ENCODE results near the gene ZNF723.
"Not testable (repeated sequence)": the region's sequence is repeated elsewhere in the genome, so short reads cannot be mapped to it uniquely, and the experiment has no call there.

Gene ZNF723

GRCh38 chr19:22832031-22832762, at the start of gene ZNF723:
Gene ZNF723 (plus strand): TSS chr19:22832291. CDS start chr19:22832380, 89 bp downstream.
- DNase-seq = peak in 1 of 2 donors; percentile 1

DNA sequence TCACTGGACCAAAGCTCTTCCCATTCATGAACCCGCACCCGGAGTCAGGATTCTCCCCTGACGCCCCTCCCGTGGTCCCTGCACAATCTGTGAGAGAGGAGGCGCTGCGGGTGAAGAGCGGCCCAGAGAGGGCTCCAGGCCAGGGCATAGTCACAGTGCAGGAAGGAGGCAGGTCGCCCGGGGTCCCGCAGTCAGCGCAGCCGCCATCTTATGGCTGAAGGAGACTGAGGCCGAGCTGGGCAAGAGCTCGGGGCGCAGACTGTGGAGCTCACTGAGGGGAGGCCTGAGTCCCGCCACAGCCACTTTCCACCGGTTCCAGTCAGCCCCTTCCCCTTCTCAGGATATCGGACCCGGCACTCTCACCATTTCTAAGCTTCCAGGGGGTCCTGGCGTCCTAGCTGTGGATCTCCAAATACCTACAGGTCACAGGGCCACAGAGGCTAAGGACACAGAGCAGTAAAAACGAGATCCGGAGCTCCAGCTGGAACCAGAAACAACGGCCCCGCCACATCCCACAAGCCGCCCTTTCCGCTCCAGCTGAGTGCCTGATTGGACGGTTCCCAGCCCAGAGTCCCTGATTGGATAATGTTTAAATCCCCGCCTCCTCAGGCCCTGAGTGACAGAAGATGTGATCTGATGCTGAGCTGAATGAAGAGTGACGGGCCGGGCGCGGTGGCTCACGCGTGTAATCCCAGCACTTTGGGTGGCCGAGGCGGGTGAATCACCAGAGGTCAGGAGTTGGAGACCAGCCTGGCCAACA, 48.3 kb upstream of the ZNF723 start, which contains the start of gene ZNF99:
ZNF99 (minus strand) TSS at position 501 of the 760 bp plus-strand sequence; CDS start at position 366, 135 bp downstream.
- no peak for DNase-seq

DNA sequence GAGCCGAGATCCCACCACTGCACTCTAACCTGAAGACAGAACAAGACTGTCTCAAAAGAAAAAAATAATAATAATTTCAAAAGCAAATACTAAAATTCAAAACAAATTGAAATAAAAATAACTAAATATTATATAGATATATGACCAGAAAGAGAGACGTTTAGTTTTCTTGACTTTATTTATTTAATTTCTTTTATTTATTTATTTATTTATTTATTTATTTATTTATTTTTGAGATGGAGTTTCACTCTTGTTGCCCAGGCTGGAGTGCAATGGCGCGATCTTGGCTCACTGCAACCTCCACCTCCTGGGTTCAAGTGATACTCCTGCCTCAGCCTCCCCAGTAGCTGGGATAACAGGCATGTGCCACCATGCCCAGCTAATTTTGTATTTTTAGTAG, 39.2 kb upstream of the ZNF723 start:
- DNase-seq = not testable (repeated sequence)

DNA sequence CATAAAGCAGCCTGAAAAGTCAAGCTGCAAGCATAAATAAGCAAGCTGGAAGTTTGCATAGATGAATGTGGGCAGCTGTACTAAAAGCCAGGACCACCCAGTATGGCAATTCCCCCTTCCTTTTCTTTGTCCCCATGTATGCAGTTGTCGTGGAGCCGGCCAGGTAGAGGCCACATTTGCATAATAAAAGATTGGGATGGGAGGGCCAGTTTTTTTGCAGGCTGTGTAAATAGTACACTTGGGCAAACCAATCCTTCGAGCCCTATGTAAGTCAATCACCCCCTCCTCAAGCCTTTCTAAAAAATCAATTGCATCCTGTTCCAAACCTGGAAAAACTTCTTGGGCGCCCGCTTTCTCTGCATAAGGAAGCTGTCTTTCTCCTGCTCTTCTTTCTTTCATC, 35.1 kb upstream of the ZNF723 start:
- DNase-seq = no peak

DNA sequence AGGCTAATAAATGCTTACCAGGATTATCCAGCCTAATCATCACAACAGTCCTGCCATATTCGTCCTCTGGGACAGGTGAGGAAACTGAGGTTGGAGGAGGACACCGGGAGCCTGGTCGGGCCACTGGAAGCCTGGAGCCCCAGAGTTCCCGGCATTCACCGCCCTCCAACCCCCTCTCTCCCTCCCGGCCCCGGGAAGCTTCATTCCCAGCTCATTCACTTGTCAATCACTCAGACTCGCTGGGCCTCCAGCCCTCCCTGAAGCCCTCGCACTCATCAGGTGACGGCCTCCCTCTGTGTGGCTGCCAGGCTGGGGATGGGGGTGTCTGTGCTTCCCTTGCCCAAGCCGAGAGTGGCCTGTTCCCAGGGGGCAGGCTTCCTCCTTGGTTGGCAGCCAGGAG, 25.7 kb upstream of the ZNF723 start:
- DNase-seq = no peak

DNA sequence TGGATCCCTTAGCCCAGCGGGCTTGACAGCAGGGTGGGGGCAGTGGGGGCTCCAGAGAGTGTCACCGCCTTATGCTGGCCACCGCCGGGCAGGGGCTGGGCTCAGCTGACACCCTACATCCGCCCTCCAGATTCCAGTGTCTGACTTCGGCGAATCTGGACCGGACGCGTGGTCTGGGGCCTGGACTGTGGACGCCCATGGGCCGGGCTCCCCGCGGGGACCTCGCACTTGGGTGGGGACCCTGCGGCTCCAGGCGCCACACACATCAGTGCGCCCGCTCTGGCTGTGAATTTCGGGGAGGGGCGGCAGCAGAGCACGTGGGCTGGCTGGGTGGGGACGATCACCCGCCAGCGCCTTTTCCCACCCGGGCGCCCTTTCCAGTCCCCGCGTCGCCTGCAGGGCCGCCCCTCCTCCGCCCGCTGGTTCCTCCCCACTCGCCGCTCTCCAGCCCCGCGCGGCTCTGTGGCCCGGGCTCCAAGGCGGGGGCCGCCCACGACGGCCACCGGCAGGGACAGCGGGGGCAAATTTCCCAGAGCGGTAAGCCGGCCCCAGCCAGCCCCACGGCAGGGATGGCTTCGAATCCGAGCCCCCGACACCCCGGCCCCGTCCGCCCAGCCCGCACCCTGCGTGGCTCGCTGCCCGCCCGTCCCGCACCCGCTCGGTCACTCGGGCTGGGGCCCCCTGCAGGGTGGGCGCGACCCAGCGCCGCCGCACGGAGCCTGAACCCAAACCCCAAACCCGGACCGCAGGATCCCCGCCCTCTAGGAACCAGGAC, 24.8 kb upstream of the ZNF723 start:
- no peak for DNase-seq

- no peak for DNase-seq
Observed at GRCh38 chr19:22814124-22814523, 18.0 kb upstream of the ZNF723 start.

DNA sequence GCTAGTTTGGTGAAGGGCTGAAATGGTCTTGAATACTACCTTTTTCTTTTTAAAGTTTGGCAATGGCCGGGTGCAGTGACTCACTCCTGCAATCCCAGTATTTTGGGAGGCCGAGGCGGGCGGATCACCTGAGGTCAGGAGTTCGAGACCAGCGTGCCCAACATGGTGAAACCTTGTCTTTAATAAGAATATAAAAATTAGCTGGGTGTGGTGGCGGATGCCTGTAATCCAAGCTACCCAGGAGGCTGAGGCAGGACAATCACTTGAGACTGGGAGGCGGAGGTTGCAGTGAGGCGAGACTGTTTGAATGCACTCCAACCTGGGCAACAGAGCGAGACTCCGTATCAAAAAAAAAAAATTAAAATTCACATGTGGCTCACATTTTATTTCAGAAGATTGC, 880 bp upstream of the ZNF723 start:
- no peak for DNase-seq

- not testable (repeated sequence) for DNase-seq
Observed at GRCh38 chr19:22857713-22858320, 25.7 kb downstream of the ZNF723 start.

GRCh38 chr19:22882797-22883196, 50.7 kb downstream of the ZNF723 start:
- DNase-seq = no peak

DNA sequence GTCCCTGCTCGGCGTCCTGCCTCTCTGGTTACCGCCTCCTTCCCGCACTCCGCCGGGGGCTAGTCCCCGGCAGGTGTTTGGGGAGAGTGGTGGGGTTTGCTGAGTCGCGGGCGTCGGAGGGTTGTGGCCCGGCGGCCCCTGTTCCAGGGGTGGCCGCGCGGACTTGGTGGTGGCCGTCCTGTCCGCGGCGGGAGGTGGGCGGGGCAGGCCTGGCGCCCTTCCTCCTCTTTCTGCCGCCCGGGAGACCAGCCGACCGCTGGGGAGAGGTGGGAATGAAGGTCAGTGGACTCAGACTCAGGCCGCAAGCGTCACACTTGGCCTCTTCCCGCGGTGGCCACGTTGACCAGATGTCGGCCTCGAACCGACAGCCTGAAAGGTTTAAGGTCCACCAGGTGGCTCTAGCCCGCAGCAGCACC, 61.8 kb downstream of the ZNF723 start:
- no peak for DNase-seq

DNA sequence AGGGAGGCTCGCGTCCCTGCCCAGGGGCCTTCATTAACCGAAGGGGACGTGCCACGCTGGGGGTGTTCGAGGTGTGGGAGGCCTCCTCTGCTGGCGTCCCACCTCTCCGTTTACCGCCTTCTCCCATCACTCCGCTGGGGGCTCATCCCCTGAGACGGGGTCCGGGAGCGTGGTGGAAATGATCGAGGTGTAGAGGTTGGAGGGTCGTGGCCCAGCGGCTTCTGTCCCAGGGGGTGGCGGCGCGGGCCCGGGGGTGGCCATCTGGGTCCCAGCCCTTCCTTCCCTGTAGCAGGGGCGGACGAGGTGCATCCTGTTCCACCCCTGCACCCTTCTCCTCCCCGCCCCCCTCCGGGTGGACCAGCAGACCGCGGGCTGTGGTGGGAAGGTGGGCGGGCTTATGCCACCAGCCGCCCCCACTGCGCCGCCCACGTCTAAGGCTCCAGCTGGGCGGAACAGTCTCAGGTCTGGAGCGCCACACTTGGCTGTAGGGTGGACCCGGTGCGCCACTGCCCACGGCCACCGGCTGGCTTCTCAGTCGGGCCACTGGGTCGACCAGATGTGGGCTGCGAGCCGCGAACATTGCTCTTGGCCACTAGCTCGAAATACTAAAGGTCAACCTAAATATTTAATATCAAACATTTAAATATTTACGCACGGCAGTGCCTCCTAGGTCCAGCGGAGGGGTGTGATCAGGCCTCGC, 69.5 kb downstream of the ZNF723 start:
- no peak for DNase-seq

Data from stimulated activated CD4-positive, alpha-beta T cell treated with anti-CD3 and anti-CD28 coated beads, Interleukin-2, amount 100 ng/mL, for 24 hours (primary cell).